HG03103 (cell line): ENCODE results near the gene TRAPPC10.

Experiments used
- ATAC-seq: cut with Tn5 transposase; IDR thresholded peaks from one replicate; pipeline ENCODE4 v1.9.1; 2021; ENCODE audit warnings: low read depth; ENCODE audit not compliant: unreplicated experiment

The TRAPPC10 gene

DNA sequence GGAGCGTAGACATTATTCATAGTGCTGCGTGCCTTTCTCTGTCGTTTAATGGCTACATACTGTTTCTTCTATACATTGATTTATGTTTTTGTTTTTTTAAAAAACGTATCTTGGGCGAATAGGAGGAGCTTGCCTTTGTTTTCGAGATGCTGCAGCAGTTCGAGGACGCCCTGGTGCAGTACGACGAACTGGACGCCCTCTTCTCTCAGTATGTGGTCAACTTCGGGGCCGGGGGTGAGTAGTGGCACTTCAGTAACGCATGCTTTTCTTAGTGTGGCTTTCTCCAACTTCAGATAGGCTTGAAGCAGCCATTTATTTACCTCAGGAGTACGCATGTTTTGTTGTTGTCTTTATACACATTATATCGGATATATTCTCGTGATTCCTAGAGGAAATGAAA is 46.9 kb downstream of the TRAPPC10 start:
- no peak for ATAC-seq

DNA sequence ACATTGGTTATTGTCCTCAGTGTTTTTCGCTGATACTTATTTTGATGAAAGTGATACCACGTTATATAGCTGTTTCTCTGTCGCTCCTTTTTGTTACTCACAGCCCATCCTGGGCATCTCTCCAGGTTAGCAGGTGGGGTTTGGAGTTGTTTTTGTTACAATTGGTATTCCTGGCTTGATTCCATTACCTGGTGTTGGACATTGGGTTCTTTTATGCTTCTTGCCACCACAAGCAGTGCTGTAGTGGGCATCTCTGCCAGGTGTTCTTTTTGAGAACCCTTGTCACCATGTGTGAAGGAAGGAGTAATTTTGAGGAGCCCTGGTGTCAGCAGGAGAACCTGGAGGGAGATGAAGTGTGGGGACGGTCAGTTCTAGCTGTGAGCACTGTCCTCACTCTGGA is 47.6 kb downstream of the TRAPPC10 start:
- ATAC-seq: no peak

- no peak for ATAC-seq
Observed at GRCh38 chr21:44062380-44062779, 50.3 kb downstream of the TRAPPC10 start.

GRCh38 chr21:44063151-44063912 is 51.2 kb downstream of the TRAPPC10 start:
- ATAC-seq: no peak

- no peak for ATAC-seq
Observed at GRCh38 chr21:44064852-44065403, 52.8 kb downstream of the TRAPPC10 start.

DNA sequence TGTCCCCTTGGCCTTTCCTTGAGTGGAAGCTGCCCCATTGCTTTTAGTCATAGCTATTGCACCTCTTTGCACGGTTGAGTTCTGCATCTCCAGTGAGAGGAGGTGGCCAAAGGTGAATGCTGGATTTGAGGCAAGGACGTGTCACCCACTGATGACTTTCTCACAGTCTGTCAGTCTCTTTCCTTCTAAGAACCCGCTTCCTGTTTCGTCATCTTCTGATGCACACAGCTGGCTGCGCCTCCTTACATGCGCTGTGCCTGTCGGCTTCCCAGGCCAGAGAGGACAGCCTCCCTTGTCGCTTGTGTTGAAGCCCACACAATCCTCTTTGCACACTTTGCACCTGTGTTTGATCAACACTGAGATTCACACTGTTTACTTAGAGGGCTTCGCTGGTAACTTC is 53.3 kb downstream of the TRAPPC10 start:
- ATAC-seq: no peak

DNA sequence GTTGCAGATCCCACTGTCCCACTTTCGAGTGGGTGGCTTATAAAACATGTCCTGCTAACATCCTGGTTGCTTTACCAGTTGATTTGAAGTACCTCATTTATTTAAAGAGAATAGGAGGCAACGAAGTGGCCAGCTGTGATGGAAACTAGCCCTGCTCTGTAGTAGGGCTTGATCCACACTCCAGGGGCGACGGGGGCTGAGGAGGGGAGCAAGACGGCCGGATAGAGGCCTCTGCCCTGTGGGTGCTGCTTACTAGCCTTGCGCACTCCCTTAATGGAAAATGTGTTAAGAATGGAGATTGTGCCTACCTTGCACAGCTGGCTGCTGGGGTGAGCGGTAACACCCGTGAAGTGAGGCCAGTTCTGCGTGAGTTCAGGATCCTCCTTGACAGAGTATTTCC is 54.0 kb downstream of the TRAPPC10 start:
- ATAC-seq: no peak

DNA sequence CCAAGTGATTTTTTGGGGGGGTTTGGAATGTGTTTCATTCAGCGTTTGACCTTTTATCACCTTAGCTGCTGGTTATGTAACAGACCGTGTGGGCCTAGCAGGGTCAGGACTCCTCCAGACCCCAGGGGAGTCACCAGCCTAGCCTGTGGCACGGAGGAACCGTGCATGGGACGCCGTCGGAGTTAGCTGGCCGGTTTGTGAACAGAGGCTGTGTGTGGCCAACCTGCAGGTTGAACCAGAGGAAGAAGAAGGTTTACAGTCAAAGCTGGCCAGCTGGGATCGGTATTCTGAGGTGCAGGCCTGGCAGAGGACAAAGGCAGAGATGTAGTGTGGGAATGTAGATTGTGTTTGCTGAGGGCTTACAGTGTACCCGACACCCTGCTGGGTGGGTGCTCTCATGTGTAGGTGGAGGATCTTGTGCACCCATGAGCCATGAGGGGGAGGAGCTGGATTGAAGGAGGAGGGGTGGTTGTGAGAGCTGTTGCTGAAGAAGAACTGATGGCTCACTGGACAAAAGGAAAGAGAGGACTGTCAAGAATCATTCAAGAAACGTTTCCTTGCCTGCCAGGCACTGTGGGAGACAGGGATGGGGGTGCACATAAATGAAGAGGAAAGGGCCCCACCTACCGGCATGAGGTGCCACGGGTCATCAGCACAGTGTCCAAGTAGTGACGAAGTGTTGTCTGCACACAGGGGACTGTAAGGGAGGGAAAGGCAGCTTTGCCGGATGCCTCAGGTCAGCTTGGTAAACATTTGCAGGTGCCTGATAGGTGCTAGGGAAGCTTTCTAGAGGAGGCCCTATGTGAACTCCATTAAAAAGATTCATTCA is 55.1 kb downstream of the TRAPPC10 start:
- no peak for ATAC-seq

DNA sequence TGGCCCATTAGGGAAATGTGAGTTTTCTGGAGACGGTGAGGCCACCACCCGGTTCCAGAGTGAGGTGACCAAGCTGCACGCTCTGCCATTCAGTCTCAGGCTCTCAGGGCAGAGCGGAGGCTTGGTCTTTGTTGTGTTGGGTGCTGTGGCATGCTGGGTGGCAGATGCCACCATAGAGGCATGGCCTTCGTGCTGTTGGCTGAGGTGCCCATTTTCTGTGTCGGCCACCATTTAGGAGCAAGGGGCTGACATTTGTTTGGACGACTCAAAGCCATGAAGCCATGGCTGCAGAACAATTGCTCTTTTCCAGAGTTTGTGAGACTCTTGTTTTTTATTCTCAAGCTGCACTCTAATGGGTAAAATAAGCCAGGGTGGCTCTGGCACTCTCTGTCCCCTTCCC is 58.3 kb downstream of the TRAPPC10 start:
- no peak for ATAC-seq

GRCh38 chr21:44071359-44072104 is 59.4 kb downstream of the TRAPPC10 start:
- no peak for ATAC-seq

- no peak for ATAC-seq
Observed at GRCh38 chr21:44072111-44072510, 60.0 kb downstream of the TRAPPC10 start.

DNA sequence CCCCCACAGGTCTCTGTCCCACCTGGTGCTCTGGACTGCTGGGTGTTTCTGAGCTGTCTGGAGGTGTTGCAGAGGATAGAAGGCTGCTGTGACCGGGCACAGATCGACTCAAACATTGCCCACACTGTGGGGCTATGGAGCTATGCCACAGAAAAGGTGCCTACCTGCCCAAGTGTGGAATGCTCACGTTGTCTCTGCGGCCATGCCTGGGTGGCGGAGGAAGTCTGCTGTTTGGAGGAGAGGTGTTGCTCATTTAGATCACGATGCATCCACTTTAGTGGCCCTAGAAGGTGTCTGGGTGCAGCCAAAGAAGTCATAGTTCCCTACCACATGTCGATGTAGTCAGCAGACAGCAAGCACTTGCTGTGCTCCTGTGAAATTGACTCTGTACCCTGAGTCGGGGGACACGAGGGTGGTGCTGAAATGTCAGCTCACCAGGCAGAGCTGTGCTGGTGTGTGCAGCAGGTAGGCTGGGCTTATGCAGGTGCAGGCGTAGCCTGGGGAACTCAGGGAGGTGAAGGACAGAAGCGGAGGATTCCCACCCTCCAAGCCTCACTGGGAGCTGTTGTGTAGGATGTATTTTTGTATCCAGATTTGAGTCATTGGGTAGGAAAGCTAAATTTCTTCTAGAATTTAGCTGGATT is 62.3 kb downstream of the TRAPPC10 start:
- ATAC-seq: no peak

DNA sequence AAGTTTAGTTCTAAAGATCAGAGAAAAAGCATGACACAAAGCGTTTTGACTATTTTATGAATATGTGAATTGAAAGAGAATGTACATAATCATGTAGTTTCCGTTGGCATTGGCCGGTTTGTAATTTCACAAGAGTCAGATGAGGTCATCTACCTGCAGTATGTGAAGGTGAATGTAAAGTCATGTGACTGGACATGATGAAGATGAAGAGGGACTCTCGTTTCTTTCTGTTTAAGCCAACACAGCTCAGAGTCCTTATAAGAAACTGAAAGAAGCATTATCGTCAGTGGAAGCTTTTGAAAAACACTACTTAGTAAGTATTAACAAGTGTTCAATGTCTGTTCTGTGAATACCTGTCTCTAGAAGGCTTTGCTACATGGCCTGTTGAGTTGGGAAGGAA is 64.2 kb downstream of the TRAPPC10 start:
- no peak for ATAC-seq

- ATAC-seq: no peak
Observed at GRCh38 chr21:44078411-44078981, 66.4 kb downstream of the TRAPPC10 start.

DNA sequence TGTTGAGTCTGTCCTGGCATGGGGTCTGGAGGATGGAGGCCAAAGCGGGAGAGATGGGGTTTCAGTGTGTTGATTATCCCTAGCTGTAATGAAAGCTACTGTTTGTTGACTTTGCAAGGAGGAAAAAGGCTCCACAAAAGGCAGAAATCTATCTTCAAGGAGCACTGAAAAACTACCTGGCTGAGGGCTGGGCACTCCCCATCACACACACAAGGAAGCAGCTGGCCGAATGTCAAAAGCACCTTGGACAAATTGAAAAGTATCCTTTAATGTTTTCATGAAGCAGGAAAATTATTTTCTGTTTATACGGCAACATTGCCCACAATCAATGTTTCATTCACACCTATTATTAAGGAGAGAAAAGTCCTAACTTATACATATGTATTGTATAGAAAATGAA is 67.3 kb downstream of the TRAPPC10 start:
- no peak for ATAC-seq

- no peak for ATAC-seq
Observed at GRCh38 chr21:44079846-44080245, 67.7 kb downstream of the TRAPPC10 start.

GRCh38 chr21:44082648-44083440 is 70.7 kb downstream of the TRAPPC10 start:
- no peak for ATAC-seq

GRCh38 chr21:44083631-44084291 is 71.7 kb downstream of the TRAPPC10 start:
- no peak for ATAC-seq
